ENCODE data around the gene MRAS.

DNA sequence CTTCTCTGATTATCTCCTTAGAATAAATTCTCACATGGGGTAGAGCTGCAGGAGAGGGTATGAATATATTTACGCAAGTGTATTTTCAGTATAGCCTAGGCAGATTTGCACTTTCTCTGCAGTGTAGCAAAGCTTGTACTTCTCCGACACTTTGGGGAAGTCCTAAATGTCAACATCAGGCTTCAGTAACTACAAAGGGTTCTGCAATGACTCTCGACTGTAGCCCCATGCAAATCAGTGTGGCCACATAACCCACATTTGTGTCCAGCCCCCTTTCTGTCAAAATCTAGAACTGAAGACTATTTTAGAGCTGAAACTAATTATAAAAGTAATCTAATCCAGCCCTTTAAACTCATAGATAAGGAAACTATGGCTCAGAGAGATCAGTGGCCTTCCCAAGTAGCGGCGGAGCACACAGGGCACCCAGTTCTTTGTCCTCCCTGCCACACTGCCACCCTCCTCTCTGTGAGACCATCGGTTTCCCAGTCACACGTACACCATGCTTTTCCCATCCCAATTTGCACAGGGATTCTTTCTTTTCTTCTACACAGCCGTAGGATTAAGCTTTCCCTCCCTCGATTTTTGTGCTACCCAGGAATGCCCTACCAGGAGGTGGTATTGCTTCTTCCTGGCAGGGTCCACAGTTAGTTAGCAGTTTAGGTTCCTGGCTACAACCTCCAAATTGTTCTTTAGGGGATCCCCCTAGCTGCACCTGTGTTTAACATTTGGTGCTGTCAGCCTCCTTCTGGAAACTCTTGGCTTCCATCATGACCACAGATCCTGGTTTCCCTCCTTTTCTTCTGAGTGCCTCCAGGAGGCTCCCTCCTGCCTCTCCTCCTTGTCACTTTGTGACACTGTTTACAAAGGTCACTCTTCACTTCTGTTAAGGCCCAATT is 22.9 kb downstream of the MRAS start:
- TF ChIP-seq POLR2A (IDR thresholded peaks at IDR 0.05): no peak
- TF ChIP-seq, protein P1, sequence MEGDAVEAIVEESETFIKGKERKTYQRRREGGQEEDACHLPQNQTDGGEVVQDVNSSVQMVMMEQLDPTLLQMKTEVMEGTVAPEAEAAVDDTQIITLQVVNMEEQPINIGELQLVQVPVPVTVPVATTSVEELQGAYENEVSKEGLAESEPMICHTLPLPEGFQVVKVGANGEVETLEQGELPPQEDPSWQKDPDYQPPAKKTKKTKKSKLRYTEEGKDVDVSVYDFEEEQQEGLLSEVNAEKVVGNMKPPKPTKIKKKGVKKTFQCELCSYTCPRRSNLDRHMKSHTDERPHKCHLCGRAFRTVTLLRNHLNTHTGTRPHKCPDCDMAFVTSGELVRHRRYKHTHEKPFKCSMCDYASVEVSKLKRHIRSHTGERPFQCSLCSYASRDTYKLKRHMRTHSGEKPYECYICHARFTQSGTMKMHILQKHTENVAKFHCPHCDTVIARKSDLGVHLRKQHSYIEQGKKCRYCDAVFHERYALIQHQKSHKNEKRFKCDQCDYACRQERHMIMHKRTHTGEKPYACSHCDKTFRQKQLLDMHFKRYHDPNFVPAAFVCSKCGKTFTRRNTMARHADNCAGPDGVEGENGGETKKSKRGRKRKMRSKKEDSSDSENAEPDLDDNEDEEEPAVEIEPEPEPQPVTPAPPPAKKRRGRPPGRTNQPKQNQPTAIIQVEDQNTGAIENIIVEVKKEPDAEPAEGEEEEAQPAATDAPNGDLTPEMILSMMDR (IDR thresholded peaks at IDR 0.05): no peak

Data from testis (tissue), 2 donors.